ENCODE data around the gene SOX18.

Gene SOX18

DNA sequence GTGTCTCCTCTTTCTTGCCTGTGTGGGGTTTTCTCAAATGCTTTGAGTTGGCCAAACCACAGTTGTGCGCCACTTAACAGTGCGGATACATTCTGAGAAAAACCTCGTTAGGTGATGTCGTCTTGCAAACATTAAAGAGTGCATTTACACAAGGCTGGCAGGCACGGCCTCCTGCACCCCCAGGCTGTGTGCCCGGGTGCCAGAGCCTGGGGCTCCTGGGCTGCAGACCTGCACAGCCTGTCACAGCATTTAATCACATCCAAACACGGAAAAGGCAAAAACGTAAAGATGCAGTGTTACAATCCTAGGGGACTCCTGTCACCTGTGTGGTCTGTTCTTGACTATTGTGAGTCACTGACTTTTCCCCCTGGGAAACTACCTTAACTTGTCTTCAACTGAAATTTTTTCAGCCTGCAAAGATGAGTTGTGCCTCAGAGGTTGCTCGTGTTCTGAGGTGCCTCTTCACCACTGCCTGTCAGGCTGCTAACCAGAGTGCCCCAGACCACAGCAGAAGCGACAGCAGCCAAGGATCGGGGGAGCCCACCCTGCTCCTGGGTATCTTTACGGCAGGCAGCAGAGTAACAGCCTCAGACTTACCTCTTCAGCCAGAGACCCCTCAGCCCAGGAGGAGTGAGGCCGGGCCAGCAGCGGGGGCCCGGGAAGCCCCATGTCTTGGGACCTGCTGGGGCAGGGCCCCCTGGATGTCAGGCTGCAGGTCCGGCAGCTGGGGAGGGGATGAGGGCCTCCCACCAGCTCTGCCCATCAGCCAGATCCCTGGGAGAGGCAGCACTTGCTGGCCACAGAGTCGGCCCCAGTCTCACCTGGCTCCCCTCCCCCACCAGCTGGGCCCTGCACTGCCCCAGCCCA is 14.1 kb downstream of the SOX18 start:
- peaks cover 0 to 34% (median 18%) of the 10 kb centered on the region in 4 donors for H3K4me1 ChIP-seq
- DNase-seq, result no peak
- H3K36me3 ChIP-seq, result peaks cover 22 to 50% (median 47%) of the 10 kb centered on the region in 3 donors
- H3K9me3 ChIP-seq, result no peaks in the 10 kb centered on the region
- no peak overlapping the region for H3K27ac ChIP-seq
- peaks cover 0 to 51% of the 10 kb centered on the region in 2 donors for H3K27me3 ChIP-seq
- no peak overlapping the region for H3K4me3 ChIP-seq
- intact Hi-C loops (cut with DNase I; ENCODE audit: low total_unique reads), result no loop called here
- TF ChIP-seq, protein P1, sequence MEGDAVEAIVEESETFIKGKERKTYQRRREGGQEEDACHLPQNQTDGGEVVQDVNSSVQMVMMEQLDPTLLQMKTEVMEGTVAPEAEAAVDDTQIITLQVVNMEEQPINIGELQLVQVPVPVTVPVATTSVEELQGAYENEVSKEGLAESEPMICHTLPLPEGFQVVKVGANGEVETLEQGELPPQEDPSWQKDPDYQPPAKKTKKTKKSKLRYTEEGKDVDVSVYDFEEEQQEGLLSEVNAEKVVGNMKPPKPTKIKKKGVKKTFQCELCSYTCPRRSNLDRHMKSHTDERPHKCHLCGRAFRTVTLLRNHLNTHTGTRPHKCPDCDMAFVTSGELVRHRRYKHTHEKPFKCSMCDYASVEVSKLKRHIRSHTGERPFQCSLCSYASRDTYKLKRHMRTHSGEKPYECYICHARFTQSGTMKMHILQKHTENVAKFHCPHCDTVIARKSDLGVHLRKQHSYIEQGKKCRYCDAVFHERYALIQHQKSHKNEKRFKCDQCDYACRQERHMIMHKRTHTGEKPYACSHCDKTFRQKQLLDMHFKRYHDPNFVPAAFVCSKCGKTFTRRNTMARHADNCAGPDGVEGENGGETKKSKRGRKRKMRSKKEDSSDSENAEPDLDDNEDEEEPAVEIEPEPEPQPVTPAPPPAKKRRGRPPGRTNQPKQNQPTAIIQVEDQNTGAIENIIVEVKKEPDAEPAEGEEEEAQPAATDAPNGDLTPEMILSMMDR (IDR thresholded peaks at IDR 0.05), result no peak

DNA sequence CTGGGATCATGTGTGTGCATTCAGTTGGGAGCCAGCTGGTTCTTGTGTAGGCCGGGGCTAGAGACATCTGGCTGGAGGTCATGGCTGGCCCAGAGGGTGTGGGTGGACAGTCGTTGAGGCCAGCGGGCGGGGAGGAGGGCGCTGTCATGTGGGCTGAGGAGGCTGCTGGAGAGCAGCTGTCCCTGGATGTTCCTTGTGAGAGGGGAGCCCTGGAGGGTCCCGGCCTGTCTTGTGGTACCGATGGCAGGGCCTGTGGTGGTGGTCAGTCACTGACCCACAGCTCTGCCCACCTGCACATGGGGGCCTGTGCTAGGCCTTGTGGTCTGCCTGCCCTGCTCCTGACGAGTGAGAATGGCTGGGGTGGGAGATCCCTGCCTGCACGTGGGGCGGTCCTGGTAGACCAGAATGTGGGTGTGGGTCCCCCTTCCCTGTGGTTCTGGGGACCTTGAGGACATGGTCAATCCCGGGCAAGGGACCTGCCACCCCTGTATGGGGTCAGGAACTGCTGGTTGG is 15.4 kb downstream of the SOX18 start:
- intact Hi-C loops (cut with DNase I; ENCODE audit: low total_unique reads), result no loop called here
- TF ChIP-seq, protein P1 (IDR thresholded peaks at IDR 0.05), result no peak
- Histone ChIP-seq H3K27me3 (peaks cover 0 to 38% of the 10 kb centered on the region in 2 donors), H3K9me3 (no peaks in the 10 kb centered on the region), H3K27ac (no peak overlapping the region), H3K4me1 (peaks cover 0 to 25% (median 15%) of the 10 kb centered on the region in 4 donors), H3K36me3 (peaks cover 34 to 63% (median 60%) of the 10 kb centered on the region in 3 donors), H3K4me3 (no peak overlapping the region)
- no peak for DNase-seq

DNA sequence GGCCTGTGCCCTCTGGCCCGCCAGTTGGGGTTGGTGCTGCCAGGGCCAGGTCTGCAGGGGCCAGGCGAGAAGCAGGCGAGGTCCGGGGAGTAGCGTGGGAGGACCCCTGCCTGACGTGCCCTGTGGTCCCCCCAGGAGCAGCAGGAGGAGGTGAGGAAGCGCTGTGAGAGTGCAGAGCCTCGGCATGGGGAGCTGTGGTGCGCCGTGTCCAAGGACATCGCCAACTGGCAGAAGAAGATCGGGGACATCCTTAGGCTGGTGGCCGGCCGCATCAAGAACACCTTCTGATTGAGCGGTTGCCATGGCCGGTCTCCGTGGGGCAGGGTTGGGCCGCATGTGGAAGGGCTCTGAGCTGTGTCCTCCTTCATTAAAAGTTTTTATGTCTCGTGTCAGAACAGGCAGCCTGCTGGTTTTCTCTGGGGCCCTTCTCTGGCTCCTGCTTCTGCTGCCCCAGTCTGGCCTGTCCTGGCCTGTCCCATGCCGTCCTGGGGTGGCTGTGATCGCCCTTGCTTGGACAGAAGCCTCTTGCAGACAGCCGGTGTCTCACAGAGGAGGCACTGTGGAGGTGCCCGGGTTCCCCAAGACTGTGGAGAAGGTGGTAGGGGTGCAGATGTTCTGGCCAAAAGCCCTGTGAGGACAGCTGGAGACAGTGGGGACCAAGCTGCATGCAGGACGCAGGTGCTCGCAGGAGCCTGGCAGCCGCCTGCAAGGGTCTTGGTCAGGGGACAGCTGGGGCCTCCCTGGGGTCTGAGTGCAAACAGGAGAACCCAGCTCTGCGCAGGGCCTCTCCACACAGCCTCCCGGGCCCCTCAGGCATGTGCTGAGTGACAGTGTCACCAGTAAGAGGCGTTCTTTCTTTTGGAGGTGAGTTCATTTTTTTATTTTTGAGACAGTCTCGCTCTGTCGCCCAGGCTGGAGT is 16.5 kb downstream of the SOX18 start:
- TF ChIP-seq, protein P1 (IDR thresholded peaks at IDR 0.05), result no peak
- Histone ChIP-seq H3K4me1 (peaks cover 0 to 15% (median 5%) of the 10 kb centered on the region in 4 donors), H3K27me3 (peaks cover 0 to 27% of the 10 kb centered on the region in 2 donors), H3K27ac (no peak overlapping the region), H3K4me3 (no peak overlapping the region), H3K36me3 (peaks cover 45 to 74% (median 70%) of the 10 kb centered on the region in 3 donors), H3K9me3 (no peaks in the 10 kb centered on the region)
- DNase-seq, result no peak
- intact Hi-C loops (cut with DNase I; ENCODE audit: low total_unique reads), result no loop called here

DNA sequence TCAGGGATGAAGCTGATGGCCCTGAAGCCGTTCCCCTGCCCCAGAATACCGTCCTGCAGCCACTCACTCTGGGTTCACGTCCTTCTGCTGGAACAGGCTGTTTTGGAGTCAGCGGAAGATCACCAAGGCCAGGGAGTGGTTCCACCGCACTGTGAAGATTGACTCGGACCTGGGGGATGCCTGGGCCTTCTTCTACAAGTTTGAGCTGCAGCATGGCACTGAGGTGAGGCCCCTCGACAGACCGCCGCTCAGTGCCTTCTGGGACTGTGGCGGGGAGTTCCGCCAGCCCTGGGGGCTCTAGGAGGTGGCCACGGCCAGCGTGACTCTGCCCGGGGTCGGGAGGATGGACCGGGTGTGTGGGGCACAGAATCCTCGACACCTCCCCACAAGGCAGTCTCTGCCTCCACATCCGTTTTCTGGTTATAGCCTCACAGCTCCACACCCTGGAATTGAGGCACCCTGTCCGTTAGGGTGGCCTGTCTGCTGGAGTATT is 17.6 kb downstream of the SOX18 start:
- H3K36me3 ChIP-seq, result peaks cover 56 to 85% (median 81%) of the 10 kb centered on the region in 3 donors
- no peak overlapping the region for H3K27ac ChIP-seq
- no peak for DNase-seq
- TF ChIP-seq, protein P1 (IDR thresholded peaks at IDR 0.05), result no peak
- H3K4me1 ChIP-seq, result peaks cover 0 to 6% (median 0%) of the 10 kb centered on the region in 4 donors
- H3K27me3 ChIP-seq, result peaks cover 0 to 16% of the 10 kb centered on the region in 2 donors
- intact Hi-C loops (cut with DNase I; ENCODE audit: low total_unique reads), result no loop called here
- H3K9me3 ChIP-seq, result no peaks in the 10 kb centered on the region
- H3K4me3 ChIP-seq, result no peak overlapping the region
